ENCODE data around the gene PLCB1.

Gene PLCB1

DNA sequence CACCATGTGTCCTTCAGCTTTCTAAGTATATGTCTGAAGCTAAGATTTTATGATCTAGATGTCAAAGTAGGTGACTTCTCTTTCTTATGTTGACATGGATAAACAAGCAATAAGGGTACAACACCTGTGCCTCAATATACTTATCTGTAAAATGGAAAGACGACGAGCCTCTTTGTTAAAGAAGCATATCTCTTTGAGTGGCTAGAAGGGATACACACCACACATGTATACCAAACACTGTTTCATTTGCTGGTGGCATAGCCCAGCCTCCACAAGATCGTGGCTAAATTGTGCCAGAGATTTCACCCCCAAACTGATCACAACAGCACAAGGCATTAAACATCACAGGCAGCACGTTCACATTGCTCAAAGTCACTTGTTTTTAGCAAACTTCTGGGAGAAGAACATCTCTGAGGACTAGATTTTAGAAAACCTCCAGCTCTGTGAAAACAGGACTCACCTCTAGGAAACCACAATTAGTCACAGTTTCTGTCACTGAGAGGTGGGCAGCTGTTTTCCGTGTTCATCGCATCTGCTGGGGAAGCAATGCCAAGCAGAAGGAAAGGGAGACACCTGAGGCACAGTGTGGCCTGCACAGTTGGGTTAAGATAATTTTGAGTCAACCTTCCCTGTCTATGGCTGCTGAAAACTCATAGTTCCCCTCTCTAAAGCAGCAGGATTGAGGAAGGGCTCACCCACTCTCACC, 673.8 kb downstream of the PLCB1 start:
- H3K4me3 ChIP-seq (ENCODE audit: low read depth, low read length), result no peak overlapping the region
- TF ChIP-seq, protein P1, sequence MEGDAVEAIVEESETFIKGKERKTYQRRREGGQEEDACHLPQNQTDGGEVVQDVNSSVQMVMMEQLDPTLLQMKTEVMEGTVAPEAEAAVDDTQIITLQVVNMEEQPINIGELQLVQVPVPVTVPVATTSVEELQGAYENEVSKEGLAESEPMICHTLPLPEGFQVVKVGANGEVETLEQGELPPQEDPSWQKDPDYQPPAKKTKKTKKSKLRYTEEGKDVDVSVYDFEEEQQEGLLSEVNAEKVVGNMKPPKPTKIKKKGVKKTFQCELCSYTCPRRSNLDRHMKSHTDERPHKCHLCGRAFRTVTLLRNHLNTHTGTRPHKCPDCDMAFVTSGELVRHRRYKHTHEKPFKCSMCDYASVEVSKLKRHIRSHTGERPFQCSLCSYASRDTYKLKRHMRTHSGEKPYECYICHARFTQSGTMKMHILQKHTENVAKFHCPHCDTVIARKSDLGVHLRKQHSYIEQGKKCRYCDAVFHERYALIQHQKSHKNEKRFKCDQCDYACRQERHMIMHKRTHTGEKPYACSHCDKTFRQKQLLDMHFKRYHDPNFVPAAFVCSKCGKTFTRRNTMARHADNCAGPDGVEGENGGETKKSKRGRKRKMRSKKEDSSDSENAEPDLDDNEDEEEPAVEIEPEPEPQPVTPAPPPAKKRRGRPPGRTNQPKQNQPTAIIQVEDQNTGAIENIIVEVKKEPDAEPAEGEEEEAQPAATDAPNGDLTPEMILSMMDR (IDR thresholded peaks at IDR 0.05; ENCODE audit: low read depth, low read length, missing control alignments), result no peak
- in situ Hi-C loops (cut with HindIII; ENCODE audit: low sequenced_read_pairs), result no loop called here
- DNase-seq (ENCODE audit: low read depth), result no peak

GRCh38 chr20:8807480-8808201, 675.6 kb downstream of the PLCB1 start:
- in situ Hi-C loops (cut with HindIII; ENCODE audit: low sequenced_read_pairs), result no loop called here
- DNase-seq (ENCODE audit: low read depth), result no peak
- TF ChIP-seq, protein P1 (IDR thresholded peaks at IDR 0.05; ENCODE audit: low read depth, low read length, missing control alignments), result no peak
- no peak overlapping the region for H3K4me3 ChIP-seq (ENCODE audit: low read depth, low read length)

DNA sequence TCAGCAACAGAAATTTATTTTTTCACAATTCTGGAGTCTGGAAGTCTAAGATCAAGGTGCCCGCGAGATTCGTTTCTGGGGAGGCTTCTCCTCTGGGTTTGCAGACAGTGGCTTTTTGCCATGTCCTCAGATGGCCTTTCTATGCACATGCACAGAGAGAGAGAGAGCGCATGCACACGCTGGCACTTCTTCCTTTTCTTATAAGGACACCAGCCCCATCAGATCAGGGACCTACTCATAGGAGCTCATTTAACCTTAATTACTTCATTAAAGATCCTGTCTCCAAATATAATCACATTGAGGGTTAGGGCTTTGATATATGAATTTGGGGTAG, 676.1 kb downstream of the PLCB1 start:
- in situ Hi-C loops (cut with HindIII; ENCODE audit: low sequenced_read_pairs), result no loop called here
- TF ChIP-seq, protein P1 (IDR thresholded peaks at IDR 0.05; ENCODE audit: low read depth, low read length, missing control alignments), result no peak

DNA sequence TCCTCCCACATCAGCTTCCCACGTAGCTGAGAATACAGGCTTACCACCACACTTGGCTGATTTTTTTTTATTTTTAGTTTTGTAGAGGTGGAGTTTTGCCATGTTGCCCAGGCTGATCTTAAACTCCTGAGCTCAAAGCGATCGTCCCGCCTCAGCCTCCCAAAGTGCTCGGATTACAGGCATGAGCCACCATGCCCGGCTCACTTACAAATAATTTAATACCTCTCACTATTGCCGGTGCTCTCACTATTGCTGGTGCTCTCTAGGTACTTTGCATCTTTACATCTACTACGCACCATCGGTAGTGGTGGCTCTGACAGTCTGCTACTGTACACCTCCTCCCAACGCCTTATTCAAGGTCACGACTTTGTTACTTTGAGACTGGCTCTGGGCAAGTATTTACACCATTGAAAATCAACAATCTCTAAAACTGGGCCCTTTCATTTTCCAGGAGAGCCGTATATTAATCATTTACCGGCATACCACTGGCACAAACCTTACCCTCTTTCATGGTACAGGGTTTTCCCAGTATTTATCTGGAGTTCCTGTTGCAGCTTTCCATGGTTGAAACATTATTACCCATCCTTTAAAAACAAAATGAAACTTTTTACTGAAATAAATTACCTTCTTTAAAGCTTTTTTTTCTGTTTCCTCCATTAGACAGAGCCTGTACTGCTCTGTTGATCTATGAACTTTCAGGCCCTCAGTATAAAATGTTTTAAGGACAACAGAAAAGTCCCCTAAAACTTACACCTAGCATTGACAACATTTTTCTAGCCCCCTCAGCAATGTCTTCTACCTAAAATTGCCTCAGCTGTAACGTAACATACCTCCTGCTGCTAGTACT, 677.3 kb downstream of the PLCB1 start:
- no peak for DNase-seq (ENCODE audit: low read depth)
- in situ Hi-C loops (cut with HindIII; ENCODE audit: low sequenced_read_pairs), result no loop called here
- H3K4me3 ChIP-seq (ENCODE audit: low read depth, low read length), result no peak overlapping the region
- TF ChIP-seq, protein P1 (IDR thresholded peaks at IDR 0.05; ENCODE audit: low read depth, low read length, missing control alignments), result no peak

More for the DNA sequence above, 676.1 kb downstream of the PLCB1 start:
- DNase-seq (ENCODE audit: low read depth), result no peak
- H3K4me3 ChIP-seq (ENCODE audit: low read depth, low read length), result no peak overlapping the region

GRCh38 chr20:8811801-8812594, 679.9 kb downstream of the PLCB1 start:
- TF ChIP-seq, protein P1 (IDR thresholded peaks at IDR 0.05; ENCODE audit: low read depth, low read length, missing control alignments), result no peak
- H3K4me3 ChIP-seq (ENCODE audit: low read depth, low read length), result no peak overlapping the region
- in situ Hi-C loops (cut with HindIII; ENCODE audit: low sequenced_read_pairs), result no loop called here
- DNase-seq (ENCODE audit: low read depth), result no peak

- no peak overlapping the region for H3K4me3 ChIP-seq (ENCODE audit: low read depth, low read length)
- TF ChIP-seq, protein P1 (IDR thresholded peaks at IDR 0.05; ENCODE audit: low read depth, low read length, missing control alignments), result no peak
- no peak for DNase-seq (ENCODE audit: low read depth)
- in situ Hi-C loops (cut with HindIII; ENCODE audit: low sequenced_read_pairs), result no loop called here
These were observed 680.8 kb downstream of the PLCB1 start for GRCh38 chr20:8812817-8813216.
